GM21786 (cell line): ENCODE measurements around the gene TBC1D5.
A peak's percentile ranks its signal among the peaks of the same experiment; 100 is the strongest.
"Not testable (repeated sequence)": the region's sequence is repeated elsewhere in the genome, so short reads cannot be mapped to it uniquely, and the experiment has no call there.

Experiments used
- ATAC-seq: cut with Tn5 transposase; IDR thresholded peaks from one replicate; pipeline ENCODE4 v1.9.1; 2021; ENCODE audit not compliant: unreplicated experiment

Gene TBC1D5

GRCh38 chr3:17749281-17749680 lies 6.8 kb upstream of the TBC1D5 start:
- peak; percentile 46 for ATAC-seq

GRCh38 chr3:17747890-17748247 lies 5.4 kb upstream of the TBC1D5 start:
- ATAC-seq: no peak

- ATAC-seq: peak; percentile 70
These were observed 4.9 kb upstream of the TBC1D5 start for GRCh38 chr3:17747174-17747889.

GRCh38 chr3:17745894-17746293 lies 3.5 kb upstream of the TBC1D5 start:
- ATAC-seq: no peak

- no peak for ATAC-seq
These were observed 2.9 kb upstream of the TBC1D5 start for GRCh38 chr3:17745301-17745700.

GRCh38 chr3:17744693-17745092 lies 2.3 kb upstream of the TBC1D5 start:
- ATAC-seq: no peak

- no peak for ATAC-seq
These were observed 1.2 kb upstream of the TBC1D5 start for GRCh38 chr3:17743658-17743995.

GRCh38 chr3:17742880-17743657 lies 638 bp upstream of the TBC1D5 start:
- ATAC-seq: no peak

- no peak for ATAC-seq
These were observed 770 bp downstream of the TBC1D5 start for GRCh38 chr3:17741621-17742101.

GRCh38 chr3:17740721-17741141 lies 1.7 kb downstream of the TBC1D5 start:
- ATAC-seq: no peak

GRCh38 chr3:17738921-17739320 lies 3.5 kb downstream of the TBC1D5 start:
- no peak for ATAC-seq

- ATAC-seq: no peak
These were observed 4.2 kb downstream of the TBC1D5 start for GRCh38 chr3:17738219-17738618.

- no peak for ATAC-seq
These were observed 4.8 kb downstream of the TBC1D5 start for GRCh38 chr3:17737591-17737990.

GRCh38 chr3:17735362-17735761 lies 7.1 kb downstream of the TBC1D5 start:
- not testable (repeated sequence) for ATAC-seq

- ATAC-seq: no peak
These were observed 8.7 kb downstream of the TBC1D5 start for GRCh38 chr3:17733768-17734167.

GRCh38 chr3:17733215-17733614 lies 9.2 kb downstream of the TBC1D5 start:
- ATAC-seq: no peak

- no peak for ATAC-seq
These were observed 12.0 kb downstream of the TBC1D5 start for GRCh38 chr3:17730318-17730967.

GRCh38 chr3:17726313-17726712 lies 16.1 kb downstream of the TBC1D5 start:
- ATAC-seq: no peak

- not testable (repeated sequence) for ATAC-seq
These were observed 16.6 kb downstream of the TBC1D5 start for GRCh38 chr3:17725844-17726243.

GRCh38 chr3:17724948-17725347 lies 17.5 kb downstream of the TBC1D5 start:
- ATAC-seq: no peak

- no peak for ATAC-seq
These were observed 18.3 kb downstream of the TBC1D5 start for GRCh38 chr3:17724122-17724521.

GRCh38 chr3:17717411-17717810 lies 25.0 kb downstream of the TBC1D5 start:
- ATAC-seq: no peak
